Type B pancreatic cell (in vitro differentiated cells): ENCODE measurements around the gene LRMDA. TPM values are rescaled to one million over a fixed set of nuclear protein-coding genes. Genes with fewer than 3 reads are reported as not detected.
A peak's percentile ranks its signal among the peaks of the same experiment; 100 is the strongest.

Source experiments
- DNase-seq: peaks from one replicate; pipeline ENCODE4 v3.0.0; 2021; ENCODE audit warnings: mixed read lengths; ENCODE audit not compliant: unreplicated experiment; ENCODE audit errors: extremely low spot score
- H3K27ac Mint-ChIP-seq: 2 replicates; pipeline ENCODE4 v1.8.0; 2021; ENCODE audit warnings: mild to moderate bottlenecking, mixed read lengths
- H3K27me3 Mint-ChIP-seq: 2 replicates; pipeline ENCODE4 v1.8.0; 2021; ENCODE audit warnings: mixed read lengths
- H3K36me3 Mint-ChIP-seq: 2 replicates; pipeline ENCODE4 v1.8.0; 2021; ENCODE audit warnings: mixed read lengths
- H3K4me1 Mint-ChIP-seq: one replicate; pipeline ENCODE4 v1.8.0; 2021; ENCODE audit warnings: mixed read lengths; ENCODE audit not compliant: unreplicated experiment
- H3K4me3 Mint-ChIP-seq: 2 replicates; pipeline ENCODE4 v1.8.0; 2021; ENCODE audit warnings: mild to moderate bottlenecking, mixed read lengths
- H3K9me3 Mint-ChIP-seq: 2 replicates; pipeline ENCODE4 v1.8.0; 2021; ENCODE audit warnings: mixed read lengths
- CTCF ChIP-seq: fragments of 200-600 bp; sonication (generic); conservative IDR thresholded peaks from 2 replicates; pipeline ENCODE4 v1.5.0; 2021; ENCODE audit warnings: antibody characterized with exemption, mild to moderate bottlenecking
- total RNA-seq: library from RNA; stranded (reverse); gene quantifications from 2 replicates; pipeline ENCODE4 v1.2.1, GENCODE V29; 2021; ENCODE audit warnings: low replicate concordance

Gene LRMDA
- total RNA-seq, 1 donor from 2014 or later: 2.0 TPM

GRCh38 chr10:75400771-75401568, 30.5 kb upstream of the LRMDA start:
- TF ChIP-seq CTCF: no peak
- peak overlapping the region; percentile 95 for H3K27ac Mint-ChIP-seq

GRCh38 chr10:75401569-75402485, 29.6 kb upstream of the LRMDA start, which contains the start of gene ZNF503:
ZNF503 (minus strand) TSS chr10:75401764; CDS start chr10:75401419, 345 bp downstream.
- Mint-ChIP-seq H3K27me3 (peaks cover 17% of the 10 kb centered on the region), H3K9me3 (no peaks in the 10 kb centered on the region), H3K4me3 (peak within 1 kb of the TSS; percentile 98)

More at GRCh38 chr10:75400771-75401568, 30.5 kb upstream of the LRMDA start:
- DNase-seq: peak; percentile 80
- H3K9me3 Mint-ChIP-seq: no peaks in the 10 kb centered on the region
- peaks cover 10% of the 10 kb centered on the region for H3K4me1 Mint-ChIP-seq
- peaks cover 17% of the 10 kb centered on the region for H3K27me3 Mint-ChIP-seq
- H3K36me3 Mint-ChIP-seq: peaks cover 14% of the 10 kb centered on the region
- H3K4me3 Mint-ChIP-seq: peak overlapping the region; percentile 98

GRCh38 chr10:75402486-75403143, 28.8 kb upstream of the LRMDA start:
- peaks cover 24% of the 10 kb centered on the region for H3K4me1 Mint-ChIP-seq
- H3K4me3 Mint-ChIP-seq: peak overlapping the region; percentile 94
- TF ChIP-seq CTCF: no peak
- no peak for DNase-seq
- no peaks in the 10 kb centered on the region for H3K9me3 Mint-ChIP-seq
- H3K27ac Mint-ChIP-seq: peak overlapping the region; percentile 98
- peaks cover 13% of the 10 kb centered on the region for H3K27me3 Mint-ChIP-seq
- peaks cover 10% of the 10 kb centered on the region for H3K36me3 Mint-ChIP-seq

More at GRCh38 chr10:75401569-75402485, 29.6 kb upstream of the LRMDA start, which contains the start of gene ZNF503:
- Mint-ChIP-seq H3K36me3 (peaks cover 14% of the 10 kb centered on the region), H3K27ac (peak within 1 kb of the TSS; percentile 98), H3K4me1 (peaks cover 16% of the 10 kb centered on the region)
- DNase-seq: peak; percentile 99
- TF ChIP-seq CTCF: peak; percentile 64

GRCh38 chr10:75403144-75403938, 28.1 kb upstream of the LRMDA start:
- Mint-ChIP-seq H3K27ac (peak overlapping the region; percentile 98), H3K36me3 (peaks cover 4% of the 10 kb centered on the region), H3K4me1 (peaks cover 25% of the 10 kb centered on the region), H3K4me3 (peak overlapping the region; percentile 94), H3K27me3 (peaks cover 13% of the 10 kb centered on the region), H3K9me3 (no peaks in the 10 kb centered on the region)
- DNase-seq: peak; percentile 84
- no peak for TF ChIP-seq CTCF
